Measurements from ENCODE around the gene ANKRD45.
A peak's percentile ranks its signal among the peaks of the same experiment; 100 is the strongest.
"Not testable (repeated sequence)": the region's sequence is repeated elsewhere in the genome, so short reads cannot be mapped to it uniquely, and the experiment has no call there.

The ANKRD45 gene, protein sequence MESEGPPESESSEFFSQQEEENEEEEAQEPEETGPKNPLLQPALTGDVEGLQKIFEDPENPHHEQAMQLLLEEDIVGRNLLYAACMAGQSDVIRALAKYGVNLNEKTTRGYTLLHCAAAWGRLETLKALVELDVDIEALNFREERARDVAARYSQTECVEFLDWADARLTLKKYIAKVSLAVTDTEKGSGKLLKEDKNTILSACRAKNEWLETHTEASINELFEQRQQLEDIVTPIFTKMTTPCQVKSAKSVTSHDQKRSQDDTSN

GRCh38 chr1:173669491-173669941, at the start of gene ANKRD45:
Gene ANKRD45 (minus strand): TSS chr1:173669851. CDS start chr1:173659418, 10,433 bp downstream.
- no peak for DNase-seq (ENCODE audit: low read depth in 2 of 2)

DNA sequence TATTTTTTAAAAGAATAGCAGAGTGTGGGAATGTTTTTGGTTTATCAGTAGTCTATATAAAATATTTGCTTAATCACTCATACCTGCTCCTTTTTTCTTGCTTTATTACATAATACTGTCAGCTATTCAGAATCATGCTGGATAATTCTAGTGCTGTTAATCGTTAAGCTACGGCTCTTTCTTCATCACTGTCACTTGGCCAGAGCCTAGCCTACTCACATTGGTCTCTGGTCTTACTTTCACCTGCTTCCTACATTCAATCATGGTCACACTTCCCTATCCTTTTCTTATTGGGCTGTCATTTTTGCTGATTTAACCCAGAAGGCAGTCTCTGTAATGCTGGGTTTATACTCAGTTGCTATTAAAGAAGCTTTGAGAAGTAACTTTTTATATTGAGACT, 47.6 kb upstream of the ANKRD45 start:
- no peak for DNase-seq (ENCODE audit: low read depth in 2 of 2)

DNA sequence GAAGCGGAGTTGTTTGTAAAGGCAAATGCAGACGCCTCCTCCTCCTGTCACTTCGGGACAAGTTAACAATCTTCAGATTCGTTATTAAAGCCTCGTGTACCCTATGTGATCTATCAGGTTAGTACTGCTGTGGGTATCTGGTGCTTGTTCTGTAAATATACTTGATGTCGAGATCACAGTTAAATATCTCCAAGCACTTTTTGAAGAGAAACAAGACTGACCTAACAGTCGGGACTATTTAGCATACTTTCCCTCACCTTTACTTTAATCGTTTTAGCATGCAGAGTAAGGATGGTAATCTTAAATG, 45.8 kb upstream of the ANKRD45 start:
- DNase-seq (ENCODE audit: low read depth in 2 of 2) = no peak

GRCh38 chr1:173714759-173715537, 45.3 kb upstream of the ANKRD45 start, which contains the start of gene KLHL20:
Gene KLHL20 (plus strand): TSS chr1:173714981. CDS start chr1:173716044, 1,063 bp downstream.
- peak; percentile 57 to 61 for DNase-seq (ENCODE audit: low read depth in 2 of 2)

GRCh38 chr1:173714441-173714758, 44.7 kb upstream of the ANKRD45 start:
- no peak for DNase-seq (ENCODE audit: low read depth in 2 of 2)

GRCh38 chr1:173708787-173709186, 39.1 kb upstream of the ANKRD45 start:
- no peak for DNase-seq (ENCODE audit: low read depth in 2 of 2)

- DNase-seq (ENCODE audit: low read depth in 2 of 2) = no peak
These were observed 35.5 kb upstream of the ANKRD45 start for GRCh38 chr1:173705117-173705516.

GRCh38 chr1:173702736-173703135, 33.1 kb upstream of the ANKRD45 start:
- no peak for DNase-seq (ENCODE audit: low read depth in 2 of 2)

DNA sequence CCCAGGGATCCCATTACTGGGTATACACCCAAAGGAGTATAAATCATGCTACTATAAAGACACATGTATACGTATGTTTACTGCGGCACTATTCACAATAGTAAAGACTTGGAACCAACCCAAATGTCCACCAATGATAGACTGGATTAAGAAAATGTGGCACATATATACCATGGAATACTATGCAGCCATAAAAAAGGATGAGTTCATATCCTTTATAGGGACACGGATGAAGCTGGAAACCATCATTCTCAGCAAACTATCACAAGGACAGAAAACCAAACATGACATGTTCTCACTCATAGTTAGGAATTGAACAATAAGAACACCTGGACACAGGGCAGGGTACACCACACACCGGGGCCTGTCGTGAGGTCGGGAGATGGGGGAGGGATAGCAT, 31.6 kb upstream of the ANKRD45 start:
- DNase-seq (ENCODE audit: low read depth in 2 of 2) = not testable (repeated sequence)

GRCh38 chr1:173693238-173693637, 23.6 kb upstream of the ANKRD45 start:
- DNase-seq (ENCODE audit: low read depth in 2 of 2) = no peak

DNA sequence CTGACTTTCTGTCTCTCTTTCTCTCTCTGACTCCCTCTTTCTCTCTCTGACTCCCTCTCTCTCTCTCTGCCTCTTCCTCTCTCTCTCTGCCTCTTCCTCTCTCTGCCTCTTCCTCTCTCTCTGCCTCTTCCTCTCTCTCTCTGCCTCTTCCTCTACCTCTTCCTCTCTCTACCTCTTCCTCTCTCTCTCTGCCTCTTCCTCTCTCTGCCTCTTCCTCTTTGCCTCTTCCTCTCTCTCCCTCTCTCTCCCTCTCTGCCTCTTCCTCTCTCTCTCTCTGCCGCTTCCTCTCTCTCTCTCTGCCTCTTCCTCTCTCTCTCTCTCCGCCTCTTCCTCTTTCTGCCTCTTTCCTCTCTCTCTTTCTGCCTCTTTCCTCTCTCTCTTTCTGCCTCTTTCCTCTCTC, 18.6 kb upstream of the ANKRD45 start:
- no peak for DNase-seq (ENCODE audit: low read depth in 2 of 2)

DNA sequence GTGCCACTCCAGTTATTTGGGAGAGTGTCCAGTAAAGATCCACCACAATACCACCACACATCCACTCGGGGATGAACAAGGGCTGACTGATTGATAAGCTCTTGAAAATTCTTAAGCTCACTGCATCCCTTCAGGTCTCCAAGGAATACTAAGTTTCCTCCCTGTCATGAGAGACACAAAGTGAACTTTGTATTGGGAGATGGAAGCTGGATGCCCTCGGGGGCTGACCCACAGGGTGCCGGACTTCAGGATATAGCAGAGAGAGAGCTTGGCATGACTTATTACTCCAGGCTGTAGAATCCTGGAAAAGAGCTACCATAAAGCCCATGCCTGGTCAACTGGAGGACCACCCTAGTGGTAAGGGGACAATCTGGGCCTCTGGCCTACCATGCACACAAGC, 15.5 kb upstream of the ANKRD45 start:
- DNase-seq (ENCODE audit: low read depth in 2 of 2) = not testable (repeated sequence)

DNA sequence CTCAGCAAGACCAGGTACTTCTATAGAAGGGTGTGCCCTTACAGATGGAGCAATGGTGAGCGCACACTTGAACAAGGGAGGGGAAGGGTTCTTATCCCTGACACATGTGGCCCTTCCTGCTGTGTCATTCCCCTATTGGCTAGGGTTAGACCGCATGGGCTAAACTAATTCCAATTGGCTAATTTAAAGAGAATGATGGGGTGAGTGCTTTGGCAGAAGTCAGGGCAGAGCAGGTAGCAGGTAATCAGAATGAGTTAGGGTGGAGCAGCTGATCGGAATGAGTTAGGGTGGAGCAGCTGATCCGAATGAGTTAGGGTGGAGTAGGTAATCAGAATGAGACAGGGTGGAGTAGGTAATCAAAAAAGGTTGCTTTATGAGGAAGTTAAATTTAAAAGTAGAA, 14.2 kb upstream of the ANKRD45 start:
- not testable (repeated sequence) for DNase-seq (ENCODE audit: low read depth in 2 of 2)

- no peak for DNase-seq (ENCODE audit: low read depth in 2 of 2)
These were observed 12.5 kb upstream of the ANKRD45 start for GRCh38 chr1:173682184-173682583.

- not testable (repeated sequence) for DNase-seq (ENCODE audit: low read depth in 2 of 2)
These were observed 10.5 kb upstream of the ANKRD45 start for GRCh38 chr1:173680152-173680551.

DNA sequence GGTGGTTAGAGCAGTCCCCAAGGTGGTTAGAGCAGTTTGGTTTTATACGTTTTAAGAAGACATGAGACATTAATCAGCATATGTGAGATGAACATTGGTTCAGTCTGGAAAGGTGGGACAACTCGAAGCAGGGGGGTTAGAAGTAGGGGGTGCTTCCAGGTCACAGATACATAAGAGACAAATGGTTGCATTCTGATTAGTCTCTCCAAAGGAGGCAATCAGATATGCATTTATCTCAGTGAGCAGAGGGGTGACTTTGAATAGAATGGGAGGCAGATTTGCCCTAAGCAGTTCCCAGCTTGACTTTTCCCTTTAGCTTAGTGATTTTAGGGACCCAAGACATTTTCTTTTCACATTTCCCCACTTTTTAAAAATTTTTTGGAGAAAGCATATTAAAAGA, 4.8 kb upstream of the ANKRD45 start:
- DNase-seq (ENCODE audit: low read depth in 2 of 2) = not testable (repeated sequence)

DNA sequence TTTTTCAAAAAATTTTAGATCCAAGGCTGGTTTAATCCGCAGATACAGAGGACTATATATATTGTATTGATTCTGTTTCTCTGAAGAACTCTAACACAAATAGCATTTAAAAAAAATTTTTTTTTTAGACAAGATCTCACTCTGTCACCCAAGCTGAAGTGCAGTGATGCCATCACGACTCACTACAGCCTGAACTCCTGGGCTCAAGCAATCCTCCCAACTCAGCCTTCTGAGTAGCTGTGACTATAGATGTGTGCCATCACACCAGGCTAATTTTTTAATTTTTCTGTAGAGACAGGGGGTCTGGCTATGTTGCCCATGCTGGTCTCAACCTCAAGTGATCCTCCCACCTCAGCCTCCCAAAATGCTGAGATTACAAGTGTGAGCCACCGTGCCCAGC, 3.0 kb downstream of the ANKRD45 start:
- DNase-seq (ENCODE audit: low read depth in 2 of 2) = no peak

GRCh38 chr1:173663159-173663558, 6.5 kb downstream of the ANKRD45 start:
- DNase-seq (ENCODE audit: low read depth in 2 of 2) = no peak

DNA sequence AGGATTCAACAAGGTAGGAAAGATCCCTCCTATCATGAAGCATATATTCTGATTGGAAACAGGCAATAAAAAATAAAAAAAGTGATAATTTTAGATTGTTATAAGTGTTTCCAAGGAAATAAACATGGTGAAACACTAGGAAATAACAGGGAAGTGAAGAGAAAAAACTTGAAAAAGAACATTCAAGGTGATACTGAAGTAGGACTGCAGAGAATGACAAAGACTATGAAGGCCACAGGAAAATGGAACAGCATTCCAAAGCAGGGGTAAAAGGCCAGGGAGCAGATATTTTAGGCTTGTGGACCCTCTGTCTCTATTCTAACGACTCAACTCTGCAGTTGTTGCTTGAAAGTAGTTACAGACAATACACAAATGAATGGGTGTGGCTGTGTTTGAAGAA, 7.9 kb downstream of the ANKRD45 start:
- DNase-seq (ENCODE audit: low read depth in 2 of 2) = no peak

DNA sequence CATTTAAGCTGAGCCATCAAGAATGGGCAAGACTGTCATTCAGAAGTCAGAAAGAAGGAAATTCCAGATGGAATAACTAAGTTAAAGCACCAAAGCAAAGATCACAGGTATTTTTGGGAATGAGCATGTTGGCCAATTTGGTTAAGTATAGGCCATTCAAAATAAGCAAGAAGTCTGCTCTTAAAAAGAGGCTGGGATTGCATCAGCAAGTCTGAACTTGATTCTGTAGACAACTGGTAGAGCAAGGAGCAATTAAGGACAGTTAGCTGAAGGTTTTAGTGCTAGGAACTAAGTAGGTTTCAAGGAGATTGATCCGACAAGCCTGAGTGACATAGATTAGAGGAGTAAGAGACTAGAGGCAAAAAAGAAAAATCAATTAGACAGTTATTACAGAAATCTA, 8.4 kb downstream of the ANKRD45 start:
- no peak for DNase-seq (ENCODE audit: low read depth in 2 of 2)

- no peak for DNase-seq (ENCODE audit: low read depth in 2 of 2)
These were observed 9.3 kb downstream of the ANKRD45 start for GRCh38 chr1:173660306-173660705.

DNA sequence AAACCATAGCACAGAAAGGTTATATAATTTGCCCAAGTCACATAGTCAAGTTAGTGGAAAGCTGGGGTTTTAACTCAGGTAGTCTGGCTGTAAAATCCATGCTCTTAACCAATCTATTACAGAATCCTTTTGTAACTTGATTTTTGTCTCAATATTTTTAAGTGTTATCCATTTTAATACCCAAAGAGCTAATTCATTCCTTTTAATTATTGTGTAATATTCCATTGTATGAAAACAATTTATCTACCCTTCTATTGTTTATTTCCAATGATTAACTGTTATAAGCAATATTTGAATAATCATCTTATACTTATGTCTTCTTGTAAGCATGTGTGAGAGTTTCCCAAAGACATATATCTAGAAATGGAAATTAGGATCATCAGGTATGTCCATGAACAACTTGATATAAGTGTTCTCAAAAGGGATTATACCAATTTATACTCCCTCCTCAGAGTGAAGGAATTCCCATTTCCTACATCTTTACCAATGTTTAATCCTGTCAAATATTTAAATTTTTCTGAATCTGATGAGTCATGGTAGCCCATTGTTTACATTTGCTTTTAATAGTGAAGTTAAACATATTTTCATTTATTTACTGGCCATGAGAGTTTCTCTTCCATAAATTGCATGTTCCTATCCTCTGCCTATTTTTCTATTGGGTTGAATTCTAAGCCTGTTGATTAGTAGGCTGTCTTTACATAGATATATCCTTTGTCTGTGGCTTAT, 20.6 kb downstream of the ANKRD45 start:
- DNase-seq (ENCODE audit: low read depth in 2 of 2) = no peak

- no peak for DNase-seq (ENCODE audit: low read depth in 2 of 2)
These were observed 23.0 kb downstream of the ANKRD45 start for GRCh38 chr1:173646656-173647055.

Data from stimulated activated CD8-positive, alpha-beta memory T cell treated with anti-CD3 and anti-CD28 coated beads, Interleukin-7, amount 100 ng/mL, for 1 hour (primary cell).